Vagina (tissue), 2 donors: ENCODE data around the gene YIF1A. TPM values are rescaled to one million over a fixed set of nuclear protein-coding genes. Genes with fewer than 3 reads are reported as not detected.

Experiments
- DNase-seq, 2 donors: peaks; one replicate each; pipeline ENCODE4 v3.0.0-alpha.2; 2017; ENCODE audit errors: extremely low spot score in 2 of 2
- H3K27ac ChIP-seq: fragments of 200-600 bp; sonication (generic); one replicate; pipeline ENCODE4 v1.5.1; 2019
- H3K27me3 ChIP-seq: fragments of 200-600 bp; sonication (generic); one replicate; pipeline ENCODE4 v1.5.1; 2019
- H3K36me3 ChIP-seq, 2 donors: fragments of 200-600 bp; sonication (generic); one replicate each; pipeline ENCODE4 v1.5.1; 2017 to 2019
- H3K4me1 ChIP-seq: fragments of 200-600 bp; sonication (generic); one replicate; pipeline ENCODE4 v1.5.1; 2019
- H3K4me3 ChIP-seq, 2 donors: fragments of 200-600 bp; sonication (generic); 1 replicate in 1 of 2; 2 replicates in 1 of 2; pipeline ENCODE4 v1.5.1; 2016 to 2019
- H3K9me3 ChIP-seq: fragments of 200-600 bp; sonication (generic); one replicate; pipeline ENCODE4 v1.5.1; 2019
- CTCF ChIP-seq, 3 experiments: fragments of 450-650 bp in 2 of 3; fragments of 200-600 bp in 1 of 3; sonication (generic) in 1 of 3; IDR thresholded peaks; one replicate each; pipeline ENCODE4 v1.5.1; 2017 to 2019; ENCODE audit warnings: antibody characterized with exemption in 3 of 3, mild to moderate bottlenecking in 2 of 3, moderate library complexity in 2 of 3
- POLR2A ChIP-seq, 2 donors: fragments of 450-650 bp; IDR thresholded peaks; one replicate each; pipeline ENCODE4 v1.6.1; 2017; ENCODE audit warnings: antibody characterized with exemption in 2 of 2, mild to moderate bottlenecking in 2 of 2, moderate library complexity in 2 of 2
- POLR2AphosphoS5 ChIP-seq, 2 donors: sonication (generic); formaldehyde crosslinking; IDR thresholded peaks; one replicate each; pipeline ENCODE4 v1.9.0; 2017; ENCODE audit warnings: antibody characterized with exemption in 2 of 2, mild to moderate bottlenecking in 2 of 2, low read depth in 1 of 2; ENCODE audit not compliant: insufficient read depth in 1 of 2
- intact Hi-C: fragments of 100-400 bp; cut with DNase I; formaldehyde crosslinking; loops from one replicate; pipeline ENCODE4 v1.15.1; 2023
- total RNA-seq: library from RNA; depleted of rRNA; stranded (reverse); fragments of >200 nt; gene quantifications from one replicate; pipeline ENCODE4 v1.2.3, GENCODE V29; 2016

Gene YIF1A
- total RNA-seq, 1 donor from 2014 or later, result 130 TPM

- no peak overlapping the region for H3K27ac ChIP-seq
- H3K4me3 ChIP-seq, result no peak overlapping the region
- intact Hi-C loops, result no loop called here
- peaks cover 23% of the 10 kb centered on the region for H3K4me1 ChIP-seq
- DNase-seq, result no peak
- H3K36me3 ChIP-seq, result peaks cover 0 to 40% of the 10 kb centered on the region in 2 donors
- no peak for TF ChIP-seq POLR2A (IDR thresholded peaks at IDR 0.05)
- no peak for TF ChIP-seq POLR2AphosphoS5 (IDR thresholded peaks at IDR 0.05; ENCODE audit: insufficient read depth in 1 of 2, low read depth in 1 of 2)
- TF ChIP-seq CTCF (IDR thresholded peaks at IDR 0.05), result no peak
- no peaks in the 10 kb centered on the region for H3K27me3 ChIP-seq
- H3K9me3 ChIP-seq, result no peaks in the 10 kb centered on the region
These were observed 26.2 kb downstream of the YIF1A start for GRCh38 chr11:66262696-66263095.

GRCh38 chr11:66262191-66262590 lies 26.8 kb downstream of the YIF1A start:
- H3K4me1 ChIP-seq, result peaks cover 21% of the 10 kb centered on the region
- intact Hi-C loops, result no loop called here
- no peaks in the 10 kb centered on the region for H3K9me3 ChIP-seq
- H3K4me3 ChIP-seq, result no peak overlapping the region
- TF ChIP-seq POLR2AphosphoS5 (IDR thresholded peaks at IDR 0.05; ENCODE audit: insufficient read depth in 1 of 2, low read depth in 1 of 2) (no peak), CTCF (IDR thresholded peaks at IDR 0.05) (no peak), POLR2A (IDR thresholded peaks at IDR 0.05) (no peak)
- H3K27ac ChIP-seq, result no peak overlapping the region
- no peak for DNase-seq
- no peaks in the 10 kb centered on the region for H3K27me3 ChIP-seq
- peaks cover 0 to 40% of the 10 kb centered on the region in 2 donors for H3K36me3 ChIP-seq

- H3K27me3 ChIP-seq, result no peaks in the 10 kb centered on the region
- no peaks in the 10 kb centered on the region for H3K9me3 ChIP-seq
- intact Hi-C loops, result no loop called here
- no peak overlapping the region for H3K27ac ChIP-seq
- H3K36me3 ChIP-seq, result peaks cover 0 to 40% of the 10 kb centered on the region in 2 donors
- peaks cover 20% of the 10 kb centered on the region for H3K4me1 ChIP-seq
- no peak overlapping the region for H3K4me3 ChIP-seq
- DNase-seq, result no peak
- no peak for TF ChIP-seq POLR2AphosphoS5 (IDR thresholded peaks at IDR 0.05; ENCODE audit: insufficient read depth in 1 of 2, low read depth in 1 of 2)
- no peak for TF ChIP-seq POLR2A (IDR thresholded peaks at IDR 0.05)
- TF ChIP-seq CTCF (IDR thresholded peaks at IDR 0.05), result no peak
These were observed 27.4 kb downstream of the YIF1A start for GRCh38 chr11:66261578-66261977.

GRCh38 chr11:66259956-66260355 lies 29.0 kb downstream of the YIF1A start:
- DNase-seq, result no peak
- Histone ChIP-seq H3K36me3 (peaks cover 0 to 40% of the 10 kb centered on the region in 2 donors), H3K27me3 (no peaks in the 10 kb centered on the region), H3K27ac (no peak overlapping the region), H3K4me1 (peaks cover 20% of the 10 kb centered on the region), H3K9me3 (no peaks in the 10 kb centered on the region), H3K4me3 (no peak overlapping the region)
- intact Hi-C loops, result no loop called here
- TF ChIP-seq POLR2A (IDR thresholded peaks at IDR 0.05), result no peak

- no peak for DNase-seq
- intact Hi-C loops, result no loop called here
- Histone ChIP-seq H3K27ac (no peak overlapping the region), H3K36me3 (peaks cover 0 to 36% of the 10 kb centered on the region in 2 donors), H3K4me3 (no peak overlapping the region), H3K4me1 (peaks cover 20% of the 10 kb centered on the region), H3K9me3 (no peaks in the 10 kb centered on the region), H3K27me3 (no peaks in the 10 kb centered on the region)
- TF ChIP-seq CTCF (IDR thresholded peaks at IDR 0.05) (no peak), POLR2AphosphoS5 (IDR thresholded peaks at IDR 0.05; ENCODE audit: insufficient read depth in 1 of 2, low read depth in 1 of 2) (no peak), POLR2A (IDR thresholded peaks at IDR 0.05) (no peak)
These were observed 29.7 kb downstream of the YIF1A start for GRCh38 chr11:66259225-66259624.
